Breast epithelium (tissue), 3 donors: Measurements from ENCODE around the gene CST9L.

Source experiments
- CTCF ChIP-seq, 3 donors: fragments of 450-650 bp; IDR thresholded peaks; one replicate each; pipeline ENCODE4 v1.5.1; 2016 to 2017; ENCODE audit warnings: antibody characterized with exemption in 3 of 3, mild to moderate bottlenecking in 3 of 3, moderate library complexity in 3 of 3
- POLR2A ChIP-seq: fragments of 450-650 bp; IDR thresholded peaks from one replicate; pipeline ENCODE4 v1.6.1; 2016; ENCODE audit warnings: antibody characterized with exemption, mild to moderate bottlenecking, moderate library complexity
- POLR2AphosphoS5 ChIP-seq, 3 donors: sonication (generic); formaldehyde crosslinking; IDR thresholded peaks; one replicate each; pipeline ENCODE4 v1.6.1; 2017; ENCODE audit warnings: antibody characterized with exemption in 3 of 3

- no peak for TF ChIP-seq POLR2AphosphoS5 (IDR thresholded peaks at IDR 0.05)
- TF ChIP-seq CTCF (IDR thresholded peaks at IDR 0.05) = no peak
- no peak for TF ChIP-seq POLR2A
Measured at GRCh38 chr20:23586735-23587525, 18.6 kb upstream of the CST9L start.
